ENCODE measurements around the gene PELO. TPM values are rescaled to one million over a fixed set of nuclear protein-coding genes. Genes with fewer than 3 reads are reported as not detected.

PELO gene
- total RNA-seq, 3 donors from 2014 or later: 14.9 to 59.4 (median 17.9) TPM

GRCh38 chr5:52788505-52788821 lies 747 bp downstream of the PELO start:
- ATAC-seq (peak; percentile 52), DNase-seq (no peak)
- no peak for TF ChIP-seq CTCF (IDR thresholded peaks at IDR 0.05)
- Histone ChIP-seq H3K36me3 (ENCODE audit: low read depth) (no peaks in the 10 kb centered on the region), H3K4me3 (peak overlapping the region; percentile 41), H3K9me3 (no peaks in the 10 kb centered on the region), H3K4me1 (ENCODE audit: low read depth) (peaks cover 8% of the 10 kb centered on the region)
- intact Hi-C loops (cut with DNase I, micrococcal nuclease): loop anchor here in 1 of 2 donors (10.0 kb wide), 1 partner anchor 126 kb away; no protein-coding TSS in a partner anchor

- intact Hi-C loops (cut with DNase I, micrococcal nuclease): loop anchor here in 1 of 2 donors (10.0 kb wide), 1 partner anchor 125 kb away; no protein-coding TSS in a partner anchor
- peak overlapping the region; percentile 14 for H3K4me3 ChIP-seq
- TF ChIP-seq CTCF (IDR thresholded peaks at IDR 0.05): no peak
- no peak for DNase-seq
- no peak for ATAC-seq
- no peaks in the 10 kb centered on the region for H3K36me3 ChIP-seq (ENCODE audit: low read depth)
- H3K9me3 ChIP-seq: no peaks in the 10 kb centered on the region
- H3K4me1 ChIP-seq (ENCODE audit: low read depth): peaks cover 14% of the 10 kb centered on the region
Measured at GRCh38 chr5:52789378-52789777, 1.7 kb downstream of the PELO start.

GRCh38 chr5:52789851-52790250 lies 2.1 kb downstream of the PELO start:
- ATAC-seq (no peak), DNase-seq (no peak)
- intact Hi-C loops (cut with DNase I, micrococcal nuclease): loop anchor here in 1 of 2 donors (10.0 kb wide), 2 partner anchors 105 to 125 kb away; no protein-coding TSS in a partner anchor
- H3K36me3 ChIP-seq (ENCODE audit: low read depth): no peaks in the 10 kb centered on the region
- peaks cover 14% of the 10 kb centered on the region for H3K4me1 ChIP-seq (ENCODE audit: low read depth)
- TF ChIP-seq CTCF (IDR thresholded peaks at IDR 0.05): no peak
- peak overlapping the region; percentile 14 for H3K4me3 ChIP-seq
- no peaks in the 10 kb centered on the region for H3K9me3 ChIP-seq

- no peaks in the 10 kb centered on the region for H3K36me3 ChIP-seq (ENCODE audit: low read depth)
- no peaks in the 10 kb centered on the region for H3K9me3 ChIP-seq
- ATAC-seq: no peak
- H3K4me1 ChIP-seq (ENCODE audit: low read depth): peaks cover 14% of the 10 kb centered on the region
- no peak for TF ChIP-seq CTCF (IDR thresholded peaks at IDR 0.05)
- intact Hi-C loops (cut with DNase I, micrococcal nuclease): loop anchor here in 1 of 2 donors (10.0 kb wide), 1 partner anchor 103 kb away; no protein-coding TSS in a partner anchor
- H3K4me3 ChIP-seq: no peak overlapping the region
- no peak for DNase-seq
Measured at GRCh38 chr5:52791366-52791765, 3.6 kb downstream of the PELO start.

- Histone ChIP-seq H3K4me1 (ENCODE audit: low read depth) (peaks cover 16% of the 10 kb centered on the region), H3K36me3 (ENCODE audit: low read depth) (no peaks in the 10 kb centered on the region), H3K4me3 (no peak overlapping the region), H3K9me3 (no peaks in the 10 kb centered on the region)
- ATAC-seq (no peak), DNase-seq (no peak)
- intact Hi-C loops (cut with DNase I, micrococcal nuclease): loop anchor here in 1 of 2 donors (10.0 kb wide), 1 partner anchor 100 kb away; no protein-coding TSS in a partner anchor
- no peak for TF ChIP-seq CTCF (IDR thresholded peaks at IDR 0.05)
Measured at GRCh38 chr5:52794519-52794918, 6.8 kb downstream of the PELO start.

- H3K4me3 ChIP-seq: no peak overlapping the region
- intact Hi-C loops (cut with DNase I, micrococcal nuclease): loop anchor here in 1 of 2 donors (10.0 kb wide), 1 partner anchor 99 kb away; no protein-coding TSS in a partner anchor
- H3K4me1 ChIP-seq (ENCODE audit: low read depth): peaks cover 20% of the 10 kb centered on the region
- no peaks in the 10 kb centered on the region for H3K9me3 ChIP-seq
- no peaks in the 10 kb centered on the region for H3K36me3 ChIP-seq (ENCODE audit: low read depth)
- TF ChIP-seq CTCF (IDR thresholded peaks at IDR 0.05): no peak
- DNase-seq: no peak
- no peak for ATAC-seq
Measured at GRCh38 chr5:52796031-52796430, 8.3 kb downstream of the PELO start.
